Kidney (tissue), 14 donors: Measurements from ENCODE around the gene EEF1AKMT1. TPM values are rescaled to one million over a fixed set of nuclear protein-coding genes. Genes with fewer than 3 reads are reported as not detected.
"Not testable (repeated sequence)": the region's sequence is repeated elsewhere in the genome, so short reads cannot be mapped to it uniquely, and the experiment has no call there.

Experiments
- DNase-seq, 5 donors: peaks; one replicate each; pipeline ENCODE4 v3.0.0-alpha.2; 2013 to 2020
- FAIRE-seq: peaks from 2 replicates; lab custom pipeline; 2012; peaks lifted over from hg19 to GRCh38; lab: Jason Lieb, UNC
- H3K27ac ChIP-seq, 2 donors: one replicate each; pipeline ENCODE4 v1.7.0; 2013; ENCODE audit warnings: low read depth in 2 of 2, low read length in 2 of 2, inconsistent platforms in 1 of 2
- H3K27me3 ChIP-seq: one replicate; pipeline ENCODE4 v1.7.1; 2013; ENCODE audit warnings: low read length, inconsistent platforms; ENCODE audit not compliant: control insufficient read depth, insufficient read depth
- H3K36me3 ChIP-seq, 3 donors: one replicate each; pipeline versions ENCODE4 v1.7.0 to v1.7.1; 2013; ENCODE audit warnings: low read length in 3 of 3, control low read depth in 1 of 3, inconsistent platforms in 1 of 3; ENCODE audit not compliant: insufficient read depth in 3 of 3, control insufficient read depth in 2 of 3
- H3K4me1 ChIP-seq, 3 donors: one replicate each; pipeline versions ENCODE4 v1.7.0 to v1.7.1; 2013; ENCODE audit warnings: low read length in 3 of 3, inconsistent platforms in 1 of 3, low read depth in 1 of 3; ENCODE audit not compliant: control insufficient read depth in 2 of 3, insufficient read depth in 2 of 3
- H3K4me3 ChIP-seq, 3 donors: one replicate each; pipeline versions ENCODE4 v1.7.0 to v1.8.1; 2013; ENCODE audit warnings: low read length in 3 of 3, control low read depth in 1 of 3, inconsistent platforms in 1 of 3
- H3K9ac ChIP-seq, 3 donors: one replicate each; pipeline versions ENCODE4 v1.7.0 to v1.7.1; 2013; ENCODE audit warnings: low read length in 3 of 3, control low read depth in 1 of 3, inconsistent platforms in 1 of 3
- H3K9me3 ChIP-seq, 3 donors: one replicate each; pipeline versions ENCODE4 v1.7.0 to v1.7.1; 2013; ENCODE audit warnings: low read length in 3 of 3, control low read depth in 1 of 3, inconsistent platforms in 1 of 3; ENCODE audit not compliant: control insufficient read depth in 2 of 3, insufficient read depth in 1 of 3
- CTCF ChIP-seq: IDR thresholded peaks from 3 replicates; pipeline ENCODE4 v1.5.1; 2012; ENCODE audit warnings: mild to moderate bottlenecking, moderate library complexity, borderline replicate concordance; ENCODE audit not compliant: insufficient read depth; ENCODE audit errors: extremely low read depth
- intact Hi-C: fragments of 100-400 bp; cut with DNase I; formaldehyde crosslinking; loops from one replicate; pipeline ENCODE4 v1.11.1; 2022
- polyA plus RNA-seq: library from polyadenylated mRNA; stranded (reverse); fragments of 350-450 nt; fragmentation: Illumina TruSeq; extraction: RNeasy Lipid Tissue Mini Kit (QIAGEN cat#74804); gene quantifications from one replicate; pipeline ENCODE4 v1.2.3, GENCODE V29; 2014; ENCODE audit warnings: low read depth, low replicate concordance; ENCODE audit not compliant: insufficient read depth
- total RNA-seq: library from RNA; stranded (reverse); fragmentation: NEBNext Ultra II Directional; extraction: Animal tissue kit (Norgen Biotek cat#: 25700); gene quantifications from one replicate; pipeline ENCODE4 v1.2.1, GENCODE V29; 2021
- donor health status: control.
- donor health status: control.
- donor health status: control.
- donor health status: control.
- donor health status: control.
- donor health status: DM: yes; HTN: yes; CAD: no.
- donor health status: Normal renal cell carcinoma (clear cell type).

EEF1AKMT1 gene
- total and polyA plus RNA-seq, 2 donors from 2014 or later: 10.7 to 16.6 TPM

- H3K9me3 ChIP-seq: no peaks in the 10 kb centered on the region
- H3K9ac ChIP-seq: no peak overlapping the region
- no peak for FAIRE-seq
- intact Hi-C loops: no loop called here
- no peak for DNase-seq
- no peaks in the 10 kb centered on the region for H3K4me1 ChIP-seq
- TF ChIP-seq CTCF: no peak
- H3K27ac ChIP-seq: no peak overlapping the region
- H3K27me3 ChIP-seq: no peaks in the 10 kb centered on the region
- H3K36me3 ChIP-seq: peaks cover 0 to 3% (median 0%) of the 10 kb centered on the region in 3 donors
- no peak overlapping the region for H3K4me3 ChIP-seq
These were observed 91.7 kb downstream of the EEF1AKMT1 start for GRCh38 chr13:20682061-20682460.

GRCh38 chr13:20681481-20681880, 92.3 kb downstream of the EEF1AKMT1 start:
- H3K27ac ChIP-seq, H3K27me3 ChIP-seq, H3K9me3 ChIP-seq, DNase-seq, H3K4me1 ChIP-seq, H3K36me3 ChIP-seq, intact Hi-C loops, H3K4me3 ChIP-seq, FAIRE-seq, H3K9ac ChIP-seq: not testable (repeated sequence)

- DNase-seq: no peak
- Histone ChIP-seq H3K4me1 (no peaks in the 10 kb centered on the region), H3K4me3 (no peak overlapping the region), H3K27me3 (no peaks in the 10 kb centered on the region), H3K9ac (no peak overlapping the region), H3K36me3 (peaks cover 0 to 8% (median 0%) of the 10 kb centered on the region in 3 donors), H3K9me3 (no peaks in the 10 kb centered on the region), H3K27ac (no peak overlapping the region)
- intact Hi-C loops: no loop called here
- TF ChIP-seq CTCF: no peak
- FAIRE-seq: no peak
These were observed 93.2 kb downstream of the EEF1AKMT1 start for GRCh38 chr13:20680416-20681080.

GRCh38 chr13:20679879-20680278, 93.9 kb downstream of the EEF1AKMT1 start:
- no peak for FAIRE-seq
- no peaks in the 10 kb centered on the region for H3K9me3 ChIP-seq
- H3K27ac ChIP-seq: no peak overlapping the region
- no peak for DNase-seq
- H3K36me3 ChIP-seq: peaks cover 0 to 8% (median 0%) of the 10 kb centered on the region in 3 donors
- no peak for TF ChIP-seq CTCF
- H3K4me3 ChIP-seq: no peak overlapping the region
- no peaks in the 10 kb centered on the region for H3K4me1 ChIP-seq
- H3K9ac ChIP-seq: no peak overlapping the region
- intact Hi-C loops: no loop called here
- H3K27me3 ChIP-seq: no peaks in the 10 kb centered on the region

Other genes with a start within 250 kb of the EEF1AKMT1 start
- gene CRYL1, start 248.1 kb downstream of the EEF1AKMT1 start, total RNA-seq: 130 TPM
- gene CRYL1, start 248.1 kb downstream of the EEF1AKMT1 start, polyA plus RNA-seq: 462 TPM
- 30.3 TPM for gene IFT88, start 206.8 kb downstream of the EEF1AKMT1 start, total RNA-seq
- gene IFT88, start 206.8 kb downstream of the EEF1AKMT1 start, polyA plus RNA-seq: 20.2 TPM
- gene IL17D, start 70.3 kb downstream of the EEF1AKMT1 start, total RNA-seq: 0.44 TPM
- not detected for gene IL17D, start 70.3 kb downstream of the EEF1AKMT1 start, polyA plus RNA-seq
- 17.4 TPM for gene XPO4, start 128.8 kb upstream of the EEF1AKMT1 start, total RNA-seq
- 3.3 TPM for gene XPO4, start 128.8 kb upstream of the EEF1AKMT1 start, polyA plus RNA-seq